Amygdala (tissue), 56 donors: Measurements from ENCODE around the gene PTRH1.
A peak's percentile ranks its signal among the peaks of the same experiment; 100 is the strongest.

Experiments used
- DNase-seq, 56 donors: peaks; one replicate each; lab custom pipeline; 2025; lab: John Stamatoyannopoulos, UW

Gene PTRH1

GRCh38 chr9:127698985-127699670 lies 16.3 kb downstream of the PTRH1 start:
- DNase-seq, result peak; percentile 58 to 98 (median 92)

- DNase-seq, result no peak
Measured at GRCh38 chr9:127698386-127698785, 17.1 kb downstream of the PTRH1 start.

DNA sequence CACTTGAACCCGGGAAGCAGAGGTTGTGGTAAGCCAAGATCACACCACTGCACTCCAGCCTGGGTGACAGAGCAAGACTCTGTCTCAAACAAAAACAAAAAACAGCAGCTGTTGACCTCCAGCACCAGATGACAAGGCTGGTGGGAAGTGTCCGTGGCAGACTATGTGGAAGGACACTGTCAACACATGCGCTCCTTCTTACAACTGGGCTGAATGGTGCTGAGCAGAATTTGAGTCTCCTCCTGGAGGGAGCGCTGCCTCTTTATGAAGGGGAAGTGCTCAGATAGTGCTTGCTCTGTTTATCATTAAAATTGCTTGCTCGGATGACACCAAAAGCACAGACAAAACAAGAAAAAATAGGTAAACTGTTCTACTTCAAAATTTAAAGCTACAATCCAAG lies 17.9 kb downstream of the PTRH1 start:
- DNase-seq, result no peak

DNA sequence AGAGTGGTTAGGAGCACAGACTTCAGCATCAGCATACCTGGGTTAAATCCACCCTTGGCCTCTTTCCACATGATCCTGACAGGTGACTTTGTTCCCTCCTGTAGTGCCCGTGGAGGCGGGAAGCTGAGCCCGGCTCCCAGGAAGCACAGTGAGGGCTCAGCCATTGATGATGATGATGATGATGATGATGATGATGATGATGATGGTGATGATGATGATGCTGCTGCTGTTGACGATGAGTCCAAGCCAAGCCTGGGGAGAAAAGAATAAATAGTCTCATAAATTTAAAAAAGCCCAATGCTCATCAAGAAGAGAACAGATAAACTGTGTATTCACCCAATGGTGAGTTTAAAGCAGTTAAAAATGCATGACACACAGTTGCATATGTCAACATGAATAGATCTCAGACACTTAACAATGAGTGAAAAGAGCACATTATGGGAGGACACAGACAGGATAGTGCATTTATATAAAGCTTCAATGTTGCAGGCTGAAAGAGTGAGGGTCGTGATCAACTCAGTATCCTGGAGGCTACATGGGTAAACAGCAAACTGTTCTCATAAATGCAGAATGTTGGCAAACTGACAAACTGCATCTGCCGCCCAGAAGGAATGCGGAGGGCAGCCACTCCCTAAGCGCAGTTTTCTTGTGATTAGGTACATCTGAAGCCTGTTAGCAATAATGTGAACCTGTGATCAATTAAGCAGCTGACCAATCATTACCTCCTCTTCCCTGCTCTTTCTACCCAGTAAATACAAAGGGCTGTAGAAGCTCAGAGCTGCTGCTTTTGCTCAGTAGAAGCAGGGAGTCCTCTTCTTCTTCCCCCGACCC lies 20.4 kb downstream of the PTRH1 start:
- no peak for DNase-seq

- no peak for DNase-seq
Measured at GRCh38 chr9:127693697-127694096, 21.8 kb downstream of the PTRH1 start.

DNA sequence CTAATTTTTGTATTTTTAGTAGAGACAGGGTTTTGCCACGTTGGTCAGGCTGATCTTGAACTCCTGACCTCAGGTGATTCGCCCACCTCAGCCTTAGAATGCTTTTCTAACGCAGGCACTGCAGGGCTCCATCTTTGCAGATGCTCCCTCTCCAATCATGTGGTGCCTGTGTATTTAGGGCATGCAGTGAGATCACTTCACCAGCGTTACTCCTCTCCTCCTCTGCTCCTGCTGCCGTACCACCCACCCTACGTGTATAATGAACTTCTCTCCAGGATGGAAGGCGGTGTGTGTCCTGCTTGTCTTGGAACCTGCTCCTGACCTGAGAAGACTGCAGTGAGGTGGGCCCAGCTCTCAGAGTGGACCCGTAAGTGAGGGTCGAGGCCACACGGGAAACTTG lies 22.3 kb downstream of the PTRH1 start:
- DNase-seq, result peak in 8 of 56 donors; percentile 11 to 39 (median 19)

DNA sequence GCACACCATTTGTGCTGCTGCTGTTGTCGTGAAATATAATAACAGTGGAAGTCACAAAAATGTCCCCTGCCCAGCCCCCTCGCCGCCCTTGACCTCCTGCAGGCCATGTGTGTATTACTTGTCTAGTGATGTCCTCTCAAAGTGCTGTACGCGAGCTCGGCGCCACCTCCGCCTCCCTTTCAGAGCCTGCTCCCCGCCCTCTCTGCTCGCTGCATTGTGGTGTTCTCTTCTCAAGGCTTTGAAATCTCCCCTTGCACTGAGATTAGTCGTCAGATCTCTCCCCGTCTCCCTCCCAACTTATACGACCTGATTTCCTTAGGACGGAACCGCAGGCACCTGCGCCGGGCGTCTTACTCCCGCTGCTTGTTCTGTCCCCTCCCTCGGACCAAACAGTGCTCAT lies 23.4 kb downstream of the PTRH1 start:
- no peak for DNase-seq

GRCh38 chr9:127690735-127691134 lies 24.7 kb downstream of the PTRH1 start:
- DNase-seq, result no peak

DNA sequence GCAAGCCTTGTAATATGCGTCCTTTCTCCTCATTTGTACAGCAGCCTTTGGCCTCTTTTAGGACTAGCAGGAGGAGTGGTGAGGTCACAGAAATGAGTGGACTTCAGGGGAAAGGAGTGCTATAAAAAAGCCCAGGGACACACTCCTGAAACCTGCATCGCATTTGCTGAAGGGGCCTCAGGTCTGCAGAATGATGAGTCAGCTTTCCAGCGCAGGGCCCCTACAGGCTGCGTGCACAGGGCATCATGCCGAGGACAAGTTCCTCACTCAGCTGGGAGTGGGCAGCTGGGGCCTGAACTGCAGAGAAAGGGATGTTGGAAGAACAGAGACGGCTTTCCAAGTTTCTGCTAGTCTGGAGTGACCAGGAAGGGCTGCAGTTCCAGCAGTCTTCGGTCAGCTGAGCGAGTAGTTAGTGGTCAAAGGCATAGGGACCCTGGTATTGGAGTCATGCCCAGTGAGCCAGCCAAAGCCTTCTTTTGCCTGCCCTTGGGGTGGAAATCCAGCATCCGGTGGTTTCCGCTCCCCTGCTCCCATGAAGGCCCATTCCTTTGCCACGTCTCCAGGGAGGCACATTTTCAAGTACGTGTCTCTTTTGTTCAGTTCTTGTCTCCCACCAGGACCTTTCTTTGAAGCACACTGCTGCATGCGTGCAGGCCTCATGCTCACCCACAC lies 26.0 kb downstream of the PTRH1 start:
- peak in 2 of 56 donors; percentile 15 to 40 for DNase-seq

DNA sequence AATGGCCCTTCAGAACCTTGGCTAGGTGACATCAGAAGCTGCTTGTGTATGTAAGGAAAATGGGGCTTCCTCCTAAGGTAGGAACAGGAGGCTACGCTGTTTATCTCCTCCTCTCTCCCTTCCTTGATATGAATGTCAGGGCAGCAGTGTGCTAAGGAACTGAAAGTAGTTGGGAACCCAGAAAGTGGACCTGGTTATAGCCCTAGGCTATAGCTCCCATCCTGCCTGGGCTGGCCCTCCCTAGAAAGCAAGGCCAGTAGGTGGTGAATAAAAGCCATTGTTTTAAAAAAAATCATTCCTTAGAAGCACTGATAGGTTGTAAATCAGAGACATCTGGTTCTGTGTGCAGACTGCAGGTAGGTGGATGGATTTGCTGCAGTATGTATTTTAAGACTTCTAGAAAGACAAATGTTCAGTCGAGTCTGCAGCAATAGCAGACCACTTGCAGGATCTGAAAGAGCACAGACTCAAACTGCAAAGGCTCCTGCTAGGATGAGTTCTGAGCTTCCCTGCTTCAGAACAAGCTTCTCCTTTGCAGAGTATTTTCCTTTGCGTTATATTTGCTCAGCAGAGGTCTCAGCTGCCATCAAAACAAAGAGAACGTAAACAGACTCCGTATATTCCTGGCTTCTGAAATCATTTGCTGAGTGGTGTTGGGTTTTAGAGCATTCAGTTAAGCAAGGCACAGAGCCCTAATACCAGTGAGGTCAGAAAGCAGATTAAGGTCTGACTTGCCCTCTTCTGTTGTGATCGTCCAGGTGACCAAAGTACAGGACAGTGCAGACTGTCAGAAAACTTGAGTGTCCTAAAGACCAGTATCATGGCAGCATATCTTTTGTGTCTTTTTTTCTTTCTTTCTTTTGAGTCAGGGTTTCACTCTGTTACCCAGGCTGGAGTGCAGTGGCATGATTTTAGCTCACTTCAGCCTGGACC lies 28.7 kb downstream of the PTRH1 start:
- peak in 1 of 56 donors; percentile 14 for DNase-seq

DNA sequence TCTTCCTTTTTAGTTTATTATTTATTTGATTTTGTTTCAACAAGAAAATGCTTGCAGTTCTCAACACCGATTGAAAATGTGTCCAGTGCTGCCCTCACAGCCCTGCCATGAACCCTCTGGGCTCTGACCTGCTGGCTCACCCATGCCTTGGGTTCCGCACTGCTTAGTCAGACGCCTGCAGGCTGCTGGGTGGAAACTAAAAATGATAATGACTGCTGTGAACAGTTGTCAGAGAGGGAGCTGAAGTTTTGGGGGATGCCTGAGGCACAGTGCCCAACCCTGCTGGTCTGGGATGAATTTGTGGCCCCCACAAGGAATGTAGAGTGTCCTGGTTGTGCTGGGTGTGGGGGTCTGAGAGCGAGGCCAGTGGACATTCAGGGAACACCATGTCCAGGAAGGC lies 30.9 kb downstream of the PTRH1 start:
- DNase-seq, result no peak

- DNase-seq, result no peak
Measured at GRCh38 chr9:127683723-127684122, 31.7 kb downstream of the PTRH1 start.

- no peak for DNase-seq
Measured at GRCh38 chr9:127682351-127683136, 32.9 kb downstream of the PTRH1 start.

DNA sequence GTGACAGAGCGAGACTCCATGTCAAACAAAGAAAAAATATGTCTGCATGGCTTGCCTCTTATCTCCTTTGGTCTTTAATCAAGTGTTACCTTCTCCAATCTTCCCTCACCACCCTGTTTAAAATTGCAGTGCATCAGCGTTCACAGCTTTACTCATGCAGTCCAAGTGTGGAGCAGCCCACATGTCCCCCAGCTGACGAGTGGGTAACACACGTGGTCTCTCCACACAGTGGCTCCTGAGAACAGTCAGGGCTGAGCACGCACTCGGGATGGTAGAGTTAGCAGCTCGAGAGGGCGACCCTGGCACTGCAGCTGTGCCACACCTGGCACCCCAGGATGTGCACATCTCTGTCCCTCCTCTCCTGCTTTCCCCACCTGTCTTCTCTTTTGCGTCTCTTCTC lies 34.6 kb downstream of the PTRH1 start:
- DNase-seq, result peak in 12 of 56 donors; percentile 21 to 62 (median 32)

GRCh38 chr9:127680226-127680625 lies 35.2 kb downstream of the PTRH1 start:
- DNase-seq, result peak in 10 of 56 donors; percentile 12 to 55 (median 42)

DNA sequence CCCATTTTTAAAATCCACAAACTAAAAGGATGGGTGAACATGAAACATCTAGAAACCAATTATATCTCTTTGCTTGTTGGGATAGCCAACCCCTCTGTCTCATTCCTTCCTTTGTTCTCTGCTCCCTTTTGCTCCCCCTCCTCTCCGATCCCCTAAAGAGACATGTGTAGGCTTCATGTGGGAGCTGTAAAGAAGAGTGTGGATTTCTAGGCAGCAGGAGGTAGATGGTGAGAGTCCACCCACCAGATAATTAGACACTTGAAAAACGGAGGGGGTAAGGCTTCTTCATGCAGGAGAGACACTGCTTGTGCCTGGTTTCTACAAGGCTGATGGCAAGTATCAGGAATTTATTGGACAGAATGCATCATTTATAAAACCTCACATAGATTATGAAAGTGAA lies 36.0 kb downstream of the PTRH1 start:
- DNase-seq, result peak in 2 of 56 donors; percentile 32 to 55

DNA sequence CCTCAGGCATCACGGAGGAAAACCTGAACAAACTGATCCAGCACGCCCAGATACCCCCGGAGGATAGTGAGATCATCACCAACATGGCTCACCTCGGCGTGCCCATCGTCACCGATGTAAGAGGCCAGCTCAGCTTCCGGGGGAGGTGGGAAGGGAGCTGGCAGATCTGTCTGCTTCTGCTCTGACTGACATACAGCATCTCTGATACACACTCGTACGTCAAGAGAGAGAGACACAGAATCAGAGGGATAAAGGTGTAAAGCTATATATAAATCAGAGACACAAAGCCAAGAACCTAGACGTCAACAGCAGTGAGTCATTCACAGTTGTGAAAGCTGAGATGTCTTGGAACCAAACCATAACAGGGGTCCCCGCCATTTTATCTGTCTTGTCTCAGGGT lies 38.8 kb downstream of the PTRH1 start:
- DNase-seq, result peak in 6 of 56 donors; percentile 11 to 63 (median 28)

DNA sequence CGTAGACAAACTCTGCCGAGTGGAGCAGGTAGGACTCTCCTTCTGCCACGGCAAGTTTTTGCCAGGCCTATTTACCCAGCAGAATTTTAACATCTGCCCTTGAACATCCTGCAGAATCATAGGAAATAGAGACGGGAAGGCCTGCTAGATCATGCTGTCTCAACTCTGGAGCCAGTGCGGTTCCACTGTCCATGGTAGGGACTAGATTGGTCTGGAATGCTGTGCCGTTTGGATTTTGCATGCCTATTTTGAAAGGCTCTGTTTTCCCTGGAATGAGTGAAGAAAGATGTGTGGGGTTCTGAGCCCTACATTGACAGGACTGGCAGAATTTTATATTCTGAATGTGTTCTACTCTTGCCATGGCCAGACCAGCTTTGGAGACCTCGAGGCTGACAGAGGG lies 42.2 kb downstream of the PTRH1 start:
- no peak for DNase-seq

DNA sequence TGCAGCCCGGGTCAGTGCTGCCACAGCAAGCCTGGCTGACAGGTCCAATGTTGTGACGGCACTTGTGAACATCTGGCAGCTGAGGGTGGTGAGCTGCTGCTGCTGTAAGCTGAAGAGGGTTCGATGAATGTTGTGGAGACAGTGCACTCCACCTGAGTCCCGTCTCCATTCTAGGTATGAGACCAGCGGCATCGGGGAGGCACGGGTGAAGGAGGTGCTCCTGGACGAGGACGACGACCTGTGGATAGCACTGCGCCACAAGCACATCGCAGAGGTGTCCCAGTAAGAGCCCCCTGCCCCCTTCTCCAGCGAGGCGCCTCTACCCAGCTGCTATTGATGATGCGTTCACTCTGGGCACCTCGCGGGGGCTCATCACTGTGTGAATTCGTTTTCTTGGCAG lies 47.6 kb downstream of the PTRH1 start:
- no peak for DNase-seq
